ENCODE results near the gene FLNB.

FLNB gene

DNA sequence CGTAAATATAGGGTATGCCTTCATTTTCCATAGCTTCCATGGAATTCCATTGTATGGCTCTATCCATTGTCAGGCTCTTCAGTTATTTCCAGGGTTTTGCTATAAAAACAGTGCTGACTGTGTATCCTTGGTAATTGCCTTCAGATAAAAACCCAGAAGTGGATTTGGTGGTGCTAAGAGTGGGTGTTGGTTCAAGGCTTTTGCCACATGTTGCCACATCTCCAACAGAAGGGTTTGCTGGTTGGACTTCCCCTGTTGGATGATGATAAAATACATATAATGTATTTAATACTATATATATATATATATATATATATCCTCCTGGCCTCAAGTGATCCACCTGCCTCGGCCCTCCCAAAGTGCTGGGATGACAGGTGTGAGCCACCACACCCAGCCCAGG is 97.8 kb downstream of the FLNB start:
- in situ Hi-C loops (cut with MboI; ENCODE audit: low pct_unique_long_range_greater_than_20kb, low sequenced_read_pairs, unreplicated experiment): no loop called here

DNA sequence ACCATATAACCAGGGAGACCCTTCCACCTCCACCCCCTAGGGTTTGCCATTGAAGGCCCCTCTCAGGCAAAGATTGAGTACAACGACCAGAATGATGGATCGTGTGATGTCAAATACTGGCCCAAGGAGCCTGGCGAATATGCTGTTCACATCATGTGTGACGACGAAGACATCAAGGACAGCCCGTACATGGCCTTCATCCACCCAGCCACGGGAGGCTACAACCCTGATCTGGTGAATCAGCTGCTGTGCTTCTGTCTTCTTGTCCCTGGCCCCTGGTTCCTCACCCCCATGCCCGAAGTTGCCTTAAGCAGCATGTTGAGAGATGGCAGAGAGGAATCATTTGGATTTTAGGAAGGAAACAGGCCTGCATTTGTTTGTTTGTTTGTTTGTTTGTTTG is 98.4 kb downstream of the FLNB start:
- DNase-seq (ENCODE audit: low spot score): no peak
- in situ Hi-C loops (cut with MboI; ENCODE audit: low pct_unique_long_range_greater_than_20kb, low sequenced_read_pairs, unreplicated experiment): no loop called here
- TF ChIP-seq, protein P1, sequence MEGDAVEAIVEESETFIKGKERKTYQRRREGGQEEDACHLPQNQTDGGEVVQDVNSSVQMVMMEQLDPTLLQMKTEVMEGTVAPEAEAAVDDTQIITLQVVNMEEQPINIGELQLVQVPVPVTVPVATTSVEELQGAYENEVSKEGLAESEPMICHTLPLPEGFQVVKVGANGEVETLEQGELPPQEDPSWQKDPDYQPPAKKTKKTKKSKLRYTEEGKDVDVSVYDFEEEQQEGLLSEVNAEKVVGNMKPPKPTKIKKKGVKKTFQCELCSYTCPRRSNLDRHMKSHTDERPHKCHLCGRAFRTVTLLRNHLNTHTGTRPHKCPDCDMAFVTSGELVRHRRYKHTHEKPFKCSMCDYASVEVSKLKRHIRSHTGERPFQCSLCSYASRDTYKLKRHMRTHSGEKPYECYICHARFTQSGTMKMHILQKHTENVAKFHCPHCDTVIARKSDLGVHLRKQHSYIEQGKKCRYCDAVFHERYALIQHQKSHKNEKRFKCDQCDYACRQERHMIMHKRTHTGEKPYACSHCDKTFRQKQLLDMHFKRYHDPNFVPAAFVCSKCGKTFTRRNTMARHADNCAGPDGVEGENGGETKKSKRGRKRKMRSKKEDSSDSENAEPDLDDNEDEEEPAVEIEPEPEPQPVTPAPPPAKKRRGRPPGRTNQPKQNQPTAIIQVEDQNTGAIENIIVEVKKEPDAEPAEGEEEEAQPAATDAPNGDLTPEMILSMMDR (IDR thresholded peaks at IDR 0.05; ENCODE audit: extremely low read depth, insufficient read depth, missing control alignments): no peak

More for the DNA sequence above, 97.8 kb downstream of the FLNB start:
- TF ChIP-seq, protein P1 (IDR thresholded peaks at IDR 0.05; ENCODE audit: extremely low read depth, insufficient read depth, missing control alignments): no peak
- DNase-seq (ENCODE audit: low spot score): no peak

DNA sequence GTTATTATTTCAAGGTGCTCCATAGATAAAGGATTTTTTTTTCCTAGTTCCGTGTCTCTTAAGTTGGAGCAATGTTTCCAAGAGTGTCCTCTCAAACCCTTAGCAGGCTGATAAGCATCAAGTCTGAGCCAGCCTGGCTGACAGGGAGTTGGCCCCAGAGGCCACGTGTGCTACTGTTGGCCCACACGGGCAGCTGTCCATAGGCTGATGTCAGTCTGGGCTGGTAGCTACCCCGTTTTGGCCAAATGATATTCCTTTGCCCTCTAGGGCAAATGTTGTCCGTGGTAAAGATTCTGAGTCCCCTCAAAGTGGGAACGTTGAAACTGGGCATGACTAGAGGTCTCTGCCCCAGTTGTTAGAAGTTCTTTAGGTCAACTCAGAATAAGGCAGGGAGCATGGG is 99.4 kb downstream of the FLNB start:
- TF ChIP-seq, protein P1 (IDR thresholded peaks at IDR 0.05; ENCODE audit: extremely low read depth, insufficient read depth, missing control alignments): no peak
- no peak for DNase-seq (ENCODE audit: low spot score)
- in situ Hi-C loops (cut with MboI; ENCODE audit: low pct_unique_long_range_greater_than_20kb, low sequenced_read_pairs, unreplicated experiment): no loop called here

DNA sequence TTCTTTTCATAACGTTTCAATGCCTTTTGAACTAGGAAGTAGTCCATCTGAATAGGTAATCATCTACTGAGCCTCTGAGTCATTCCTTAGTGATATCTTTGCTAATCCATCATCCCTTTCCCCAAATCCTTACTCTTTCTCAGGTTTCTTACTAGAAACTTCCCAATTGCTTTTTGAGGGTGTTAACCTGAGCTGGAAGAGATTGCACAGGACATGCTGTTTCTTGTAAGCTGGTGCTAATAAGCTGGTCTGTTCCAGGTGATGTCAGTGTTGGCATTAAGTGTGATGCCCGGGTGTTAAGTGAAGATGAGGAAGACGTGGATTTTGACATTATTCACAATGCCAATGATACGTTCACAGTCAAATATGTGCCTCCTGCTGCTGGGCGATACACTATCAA is 101.5 kb downstream of the FLNB start:
- in situ Hi-C loops (cut with MboI; ENCODE audit: low pct_unique_long_range_greater_than_20kb, low sequenced_read_pairs, unreplicated experiment): no loop called here
- TF ChIP-seq, protein P1 (IDR thresholded peaks at IDR 0.05; ENCODE audit: extremely low read depth, insufficient read depth, missing control alignments): no peak
- DNase-seq (ENCODE audit: low spot score): no peak

DNA sequence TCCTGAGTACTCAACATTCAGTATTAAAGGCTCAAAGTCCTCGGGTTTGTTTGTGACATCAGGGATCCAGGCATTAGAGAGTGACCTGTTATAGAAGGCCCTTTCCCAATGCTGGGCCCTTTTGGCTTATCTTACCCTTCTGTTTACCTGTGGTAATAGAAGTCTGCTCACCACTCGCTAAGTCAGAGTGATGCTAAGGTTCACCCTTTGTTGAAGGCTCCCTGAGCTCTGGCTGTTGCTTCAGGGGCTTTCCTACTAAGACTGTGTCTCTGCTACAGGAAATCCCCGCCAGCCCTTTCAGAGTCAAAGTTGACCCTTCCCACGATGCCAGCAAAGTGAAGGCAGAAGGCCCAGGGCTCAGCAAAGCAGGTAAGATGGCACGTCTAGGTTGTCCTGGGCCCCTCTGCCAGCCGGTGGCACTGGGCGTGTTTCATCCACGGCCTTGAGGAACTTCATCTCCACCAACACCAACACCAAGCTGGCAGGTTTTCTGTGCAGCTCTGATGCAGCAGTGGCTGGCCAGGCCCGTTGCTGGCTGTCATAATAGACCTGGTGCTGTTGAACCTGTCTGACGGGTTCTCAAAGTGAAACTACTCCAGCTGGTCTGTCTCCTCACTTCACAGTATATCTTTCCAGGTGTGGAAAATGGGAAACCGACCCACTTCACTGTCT is 103.4 kb downstream of the FLNB start:
- in situ Hi-C loops (cut with MboI; ENCODE audit: low pct_unique_long_range_greater_than_20kb, low sequenced_read_pairs, unreplicated experiment): no loop called here
- DNase-seq (ENCODE audit: low spot score): peak; percentile 79
- TF ChIP-seq, protein P1 (IDR thresholded peaks at IDR 0.05; ENCODE audit: extremely low read depth, insufficient read depth, missing control alignments): no peak

DNA sequence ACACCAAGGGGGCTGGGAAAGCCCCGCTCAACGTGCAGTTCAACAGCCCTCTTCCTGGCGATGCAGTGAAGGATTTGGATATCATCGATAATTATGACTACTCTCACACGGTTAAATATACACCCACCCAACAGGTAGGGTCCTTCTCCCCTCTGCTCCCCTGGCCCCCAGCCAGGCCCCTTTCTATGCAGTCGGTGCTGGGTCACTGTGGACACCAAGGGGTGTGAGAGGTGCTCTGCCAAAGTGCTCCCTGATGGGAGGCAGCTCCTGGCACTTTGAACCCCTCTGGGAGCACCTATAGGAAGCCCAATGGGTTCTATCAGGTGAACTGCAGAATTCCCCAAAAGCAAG is 103.9 kb downstream of the FLNB start:
- in situ Hi-C loops (cut with MboI; ENCODE audit: low pct_unique_long_range_greater_than_20kb, low sequenced_read_pairs, unreplicated experiment): no loop called here
- DNase-seq (ENCODE audit: low spot score): no peak
- TF ChIP-seq, protein P1 (IDR thresholded peaks at IDR 0.05; ENCODE audit: extremely low read depth, insufficient read depth, missing control alignments): no peak
